ENCODE results near the gene MCAT. TPM values are rescaled to one million over a fixed set of nuclear protein-coding genes. Genes with fewer than 3 reads are reported as not detected.

Gene MCAT
- total RNA-seq, 2 donors from 2014 or later: 17.1 to 19.9 TPM

GRCh38 chr22:43164636-43165035 lies 21.4 kb upstream of the MCAT start:
- Histone ChIP-seq H3K27me3 (ENCODE audit: control insufficient read depth, insufficient read depth, low read length, poor library complexity, severe bottlenecking) (no peaks in the 10 kb centered on the region), H3K27ac (ENCODE audit: low read depth, low read length) (no peak overlapping the region), H3K36me3 (ENCODE audit: control insufficient read depth, insufficient read depth, low read length) (no peaks in the 10 kb centered on the region), H3K9me3 (ENCODE audit: control insufficient read depth, low read length) (no peaks in the 10 kb centered on the region), H3K4me3 (ENCODE audit: low read length) (no peak overlapping the region), H3K9ac (ENCODE audit: extremely low read depth, low read length, poor library complexity, severe bottlenecking) (no peak overlapping the region), H3K4me1 (ENCODE audit: control insufficient read depth, insufficient read depth, low read length) (no peaks in the 10 kb centered on the region)
- Mint-ChIP-seq H3K27me3 (ENCODE audit: insufficient read depth) (no peaks in the 10 kb centered on the region), H3K27ac (no peak overlapping the region), H3K9me3 (no peaks in the 10 kb centered on the region), H3K4me1 (peaks cover 9% of the 10 kb centered on the region), H3K4me3 (no peak overlapping the region), H3K36me3 (ENCODE audit: low read depth) (peaks cover 18% of the 10 kb centered on the region)
- WGBS, 2 experiments (ENCODE audit: insufficient coverage in 1 of 2, insufficient read length in 1 of 2): 83 to 84% methylated on average over 16 of the region's 16 CpGs
- no peak for DNase-seq
- no peak for TF ChIP-seq CTCF (conservative IDR thresholded peaks at IDR 0.05)

DNA sequence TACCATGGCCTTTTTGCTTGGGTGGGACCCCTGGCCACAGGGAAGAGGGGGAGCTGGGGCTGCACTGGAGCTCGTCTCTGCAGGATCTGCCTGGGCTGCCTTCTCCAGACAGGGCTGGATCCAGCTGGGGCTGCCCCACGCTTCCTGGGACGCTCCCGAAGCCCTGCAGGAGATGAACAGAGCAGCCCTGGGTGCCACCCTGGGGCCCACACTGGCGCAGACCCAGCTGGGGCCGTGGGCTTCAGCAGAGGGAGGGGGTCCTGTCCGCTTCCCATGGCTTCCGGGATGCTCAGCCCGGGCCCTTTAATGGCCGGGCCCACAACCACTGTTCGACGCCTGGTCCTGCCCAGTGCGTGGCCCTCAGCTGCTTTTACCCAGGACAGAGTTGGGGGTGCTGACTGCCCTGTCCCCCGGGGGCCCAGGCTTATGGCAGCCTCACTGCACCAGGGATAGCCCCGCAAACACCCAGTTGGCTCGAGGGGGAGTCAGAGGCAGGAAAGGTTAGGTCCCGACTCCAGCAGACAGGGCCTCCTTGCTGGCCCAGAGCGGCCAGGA lies 20.1 kb upstream of the MCAT start:
- Histone ChIP-seq H3K9ac (ENCODE audit: extremely low read depth, low read length, poor library complexity, severe bottlenecking) (no peak overlapping the region), H3K4me3 (ENCODE audit: low read length) (no peak overlapping the region), H3K9me3 (ENCODE audit: control insufficient read depth, low read length) (no peaks in the 10 kb centered on the region), H3K27me3 (ENCODE audit: control insufficient read depth, insufficient read depth, low read length, poor library complexity, severe bottlenecking) (no peaks in the 10 kb centered on the region), H3K27ac (ENCODE audit: low read depth, low read length) (no peak overlapping the region), H3K36me3 (ENCODE audit: control insufficient read depth, insufficient read depth, low read length) (no peaks in the 10 kb centered on the region), H3K4me1 (ENCODE audit: control insufficient read depth, insufficient read depth, low read length) (no peaks in the 10 kb centered on the region)
- peaks cover 10% of the 10 kb centered on the region for H3K36me3 Mint-ChIP-seq (ENCODE audit: low read depth)
- H3K9me3 Mint-ChIP-seq: no peaks in the 10 kb centered on the region
- WGBS, 2 experiments (ENCODE audit: insufficient coverage in 1 of 2, insufficient read length in 1 of 2): 86 to 93% methylated on average over 11 to 18 of the region's 18 CpGs
- no peak for DNase-seq
- H3K4me1 Mint-ChIP-seq: peaks cover 9% of the 10 kb centered on the region
- H3K27ac Mint-ChIP-seq: no peak overlapping the region
- no peak overlapping the region for H3K4me3 Mint-ChIP-seq
- no peaks in the 10 kb centered on the region for H3K27me3 Mint-ChIP-seq (ENCODE audit: insufficient read depth)
- TF ChIP-seq CTCF (conservative IDR thresholded peaks at IDR 0.05): no peak

DNA sequence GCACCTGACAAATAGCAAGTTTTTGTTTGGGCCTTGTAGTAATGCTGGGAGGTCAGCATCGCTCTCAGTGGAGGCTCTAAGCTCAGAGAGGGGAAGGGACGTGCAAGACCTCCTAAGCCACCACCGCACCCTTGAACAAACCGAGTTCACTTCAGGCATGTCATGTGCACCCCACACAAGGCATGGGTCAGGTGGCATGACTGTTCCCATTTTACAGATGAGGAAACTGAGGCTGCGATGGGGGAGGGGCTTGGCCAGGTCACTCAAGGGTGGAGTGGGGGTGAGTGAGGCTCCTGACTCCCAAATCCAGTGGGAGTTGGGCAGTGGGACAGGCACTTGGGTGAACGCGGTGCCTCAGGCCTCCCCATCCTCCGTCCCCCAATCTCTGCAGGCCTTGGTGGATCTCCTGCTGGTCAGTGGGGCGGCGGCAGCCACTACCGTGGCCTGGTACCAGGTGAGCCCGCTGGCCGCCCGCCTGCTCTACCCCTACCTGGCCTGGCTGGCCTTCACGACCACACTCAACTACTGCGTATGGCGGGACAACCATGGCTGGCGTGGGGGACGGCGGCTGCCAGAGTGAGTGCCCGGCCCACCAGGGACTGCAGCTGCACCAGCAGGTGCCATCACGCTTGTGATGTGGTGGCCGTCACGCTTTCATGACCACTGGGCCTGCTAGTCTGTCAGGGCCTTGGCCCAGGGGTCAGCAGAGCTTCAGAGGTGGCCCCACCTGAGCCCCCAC lies 19.4 kb upstream of the MCAT start:
- H3K9me3 Mint-ChIP-seq: no peaks in the 10 kb centered on the region
- WGBS, 2 experiments (ENCODE audit: insufficient coverage in 1 of 2, insufficient read length in 1 of 2): 96 to 97% methylated on average over 23 to 24 of the region's 24 CpGs

More for the DNA sequence above, 19.4 kb upstream of the MCAT start:
- H3K4me3 ChIP-seq (ENCODE audit: low read length): no peak overlapping the region
- no peak for DNase-seq
- Mint-ChIP-seq H3K4me1 (peaks cover 9% of the 10 kb centered on the region), H3K27me3 (ENCODE audit: insufficient read depth) (no peaks in the 10 kb centered on the region), H3K4me3 (no peak overlapping the region), H3K27ac (no peak overlapping the region), H3K36me3 (ENCODE audit: low read depth) (peaks cover 3% of the 10 kb centered on the region)
- H3K27me3 ChIP-seq (ENCODE audit: control insufficient read depth, insufficient read depth, low read length, poor library complexity, severe bottlenecking): no peaks in the 10 kb centered on the region
- TF ChIP-seq CTCF (conservative IDR thresholded peaks at IDR 0.05): no peak
- H3K9me3 ChIP-seq (ENCODE audit: control insufficient read depth, low read length): no peaks in the 10 kb centered on the region
- no peaks in the 10 kb centered on the region for H3K4me1 ChIP-seq (ENCODE audit: control insufficient read depth, insufficient read depth, low read length)
- no peak overlapping the region for H3K27ac ChIP-seq (ENCODE audit: low read depth, low read length)
- no peak overlapping the region for H3K9ac ChIP-seq (ENCODE audit: extremely low read depth, low read length, poor library complexity, severe bottlenecking)
- H3K36me3 ChIP-seq (ENCODE audit: control insufficient read depth, insufficient read depth, low read length): no peaks in the 10 kb centered on the region
